ENCODE measurements around the gene KISS1R. TPM values are rescaled to one million over a fixed set of nuclear protein-coding genes. Genes with fewer than 3 reads are reported as not detected.

The KISS1R gene
- total RNA-seq, 2 experiments from 2014 or later: 2.9 to 3.1 TPM

GRCh38 chr19:945401-946252 lies 28.5 kb downstream of the KISS1R start:
- DNase-seq (no peak), ATAC-seq (ENCODE audit: low read depth) (no peak)
- no peak overlapping the region for H3K27ac Mint-ChIP-seq
- H3K4me1 Mint-ChIP-seq: peaks cover 5% of the 10 kb centered on the region
- H3K27me3 Mint-ChIP-seq: peaks cover 5% of the 10 kb centered on the region
- H3K9me3 Mint-ChIP-seq: no peaks in the 10 kb centered on the region
- POLR2A ChIA-PET: no interaction called here
- H3K4me3 Mint-ChIP-seq: no peak overlapping the region
- peaks cover 8% of the 10 kb centered on the region for H3K36me3 Mint-ChIP-seq

- Mint-ChIP-seq H3K9me3 (no peaks in the 10 kb centered on the region), H3K36me3 (peaks cover 4% of the 10 kb centered on the region), H3K27ac (no peak overlapping the region), H3K4me1 (no peaks in the 10 kb centered on the region), H3K4me3 (no peak overlapping the region), H3K27me3 (no peaks in the 10 kb centered on the region)
- POLR2A ChIA-PET: no interaction called here
- ATAC-seq (ENCODE audit: low read depth): no peak
- DNase-seq: no peak
These were observed 30.1 kb downstream of the KISS1R start for GRCh38 chr19:947090-947706.

- POLR2A ChIA-PET: no interaction called here
- DNase-seq: no peak
These were observed 30.8 kb downstream of the KISS1R start for GRCh38 chr19:947707-948539.

GRCh38 chr19:948842-949496 lies 31.8 kb downstream of the KISS1R start:
- POLR2A ChIA-PET: no interaction called here
- Mint-ChIP-seq H3K4me3 (no peak overlapping the region), H3K27ac (no peak overlapping the region), H3K9me3 (no peaks in the 10 kb centered on the region), H3K4me1 (peaks cover 2% of the 10 kb centered on the region), H3K27me3 (no peaks in the 10 kb centered on the region), H3K36me3 (no peaks in the 10 kb centered on the region)
- ATAC-seq (ENCODE audit: low read depth) (no peak), DNase-seq (no peak)

More at GRCh38 chr19:947707-948539, 30.8 kb downstream of the KISS1R start:
- no peaks in the 10 kb centered on the region for H3K27me3 Mint-ChIP-seq
- H3K9me3 Mint-ChIP-seq: no peaks in the 10 kb centered on the region
- no peak overlapping the region for H3K27ac Mint-ChIP-seq
- no peaks in the 10 kb centered on the region for H3K4me1 Mint-ChIP-seq
- no peaks in the 10 kb centered on the region for H3K36me3 Mint-ChIP-seq
- H3K4me3 Mint-ChIP-seq: no peak overlapping the region
- ATAC-seq (ENCODE audit: low read depth): no peak

- peaks cover 2% of the 10 kb centered on the region for H3K4me1 Mint-ChIP-seq
These were observed 33.4 kb downstream of the KISS1R start for GRCh38 chr19:950352-951066.

GRCh38 chr19:952049-952679 lies 35.0 kb downstream of the KISS1R start:
- H3K36me3 Mint-ChIP-seq: no peaks in the 10 kb centered on the region
- H3K27ac Mint-ChIP-seq: no peak overlapping the region
- POLR2A ChIA-PET: no interaction called here
- H3K4me1 Mint-ChIP-seq: peaks cover 2% of the 10 kb centered on the region
- no peak for DNase-seq
- no peak overlapping the region for H3K4me3 Mint-ChIP-seq
- no peaks in the 10 kb centered on the region for H3K27me3 Mint-ChIP-seq
- H3K9me3 Mint-ChIP-seq: no peaks in the 10 kb centered on the region
- ATAC-seq (ENCODE audit: low read depth): no peak

More at GRCh38 chr19:950352-951066, 33.4 kb downstream of the KISS1R start:
- ATAC-seq (ENCODE audit: low read depth): no peak
- no peak overlapping the region for H3K27ac Mint-ChIP-seq
- POLR2A ChIA-PET: no interaction called here
- H3K36me3 Mint-ChIP-seq: no peaks in the 10 kb centered on the region
- H3K27me3 Mint-ChIP-seq: no peaks in the 10 kb centered on the region
- no peaks in the 10 kb centered on the region for H3K9me3 Mint-ChIP-seq
- DNase-seq: no peak
- H3K4me3 Mint-ChIP-seq: no peak overlapping the region

- peak overlapping the region; percentile 32 for H3K4me3 Mint-ChIP-seq
These were observed 35.7 kb downstream of the KISS1R start for GRCh38 chr19:952680-953444.

GRCh38 chr19:953445-954271 lies 36.5 kb downstream of the KISS1R start:
- DNase-seq: no peak
- Mint-ChIP-seq H3K4me1 (peaks cover 2% of the 10 kb centered on the region), H3K27me3 (no peaks in the 10 kb centered on the region), H3K27ac (no peak overlapping the region), H3K9me3 (no peaks in the 10 kb centered on the region), H3K4me3 (no peak overlapping the region), H3K36me3 (no peaks in the 10 kb centered on the region)
- ATAC-seq (ENCODE audit: low read depth): no peak
- POLR2A ChIA-PET: no interaction called here

More at GRCh38 chr19:952680-953444, 35.7 kb downstream of the KISS1R start:
- Mint-ChIP-seq H3K4me1 (peaks cover 2% of the 10 kb centered on the region), H3K27ac (no peak overlapping the region), H3K27me3 (no peaks in the 10 kb centered on the region), H3K36me3 (no peaks in the 10 kb centered on the region), H3K9me3 (no peaks in the 10 kb centered on the region)
- POLR2A ChIA-PET: no interaction called here
- no peak for DNase-seq
- no peak for ATAC-seq (ENCODE audit: low read depth)

- ATAC-seq (ENCODE audit: low read depth) (no peak), DNase-seq (no peak)
These were observed 37.1 kb downstream of the KISS1R start for GRCh38 chr19:954272-954671.

GRCh38 chr19:954672-955494 lies 37.8 kb downstream of the KISS1R start:
- Mint-ChIP-seq H3K4me3 (no peak overlapping the region), H3K27ac (no peak overlapping the region), H3K4me1 (peaks cover 2% of the 10 kb centered on the region), H3K27me3 (no peaks in the 10 kb centered on the region), H3K36me3 (no peaks in the 10 kb centered on the region), H3K9me3 (no peaks in the 10 kb centered on the region)
- no peak for DNase-seq
- no peak for ATAC-seq (ENCODE audit: low read depth)
- POLR2A ChIA-PET: no interaction called here

More at GRCh38 chr19:954272-954671, 37.1 kb downstream of the KISS1R start:
- POLR2A ChIA-PET: no interaction called here
- Mint-ChIP-seq H3K9me3 (no peaks in the 10 kb centered on the region), H3K27ac (no peak overlapping the region), H3K4me1 (peaks cover 2% of the 10 kb centered on the region), H3K36me3 (no peaks in the 10 kb centered on the region), H3K27me3 (no peaks in the 10 kb centered on the region), H3K4me3 (no peak overlapping the region)

Measured in activated naive CD8-positive, alpha-beta T cell treated with anti-CD3 and anti-CD28 coated beads, Interleukin-2, amount 10 ng/mL, durations not matched to agents 7 days and 5 days (primary cell).